K562 (cell line): ENCODE measurements around the gene SLC4A2. TPM values are rescaled to one million over a fixed set of nuclear protein-coding genes. Genes with fewer than 3 reads are reported as not detected.

Experiments
- POLR2G ChIP-seq: fragments of 200-400 bp; formaldehyde crosslinking; IDR thresholded peaks from 2 replicates; pipeline ENCODE4 v1.6.1; 2017; ENCODE audit warnings: low read depth, mild to moderate bottlenecking, antibody characterized with exemption, low read length, moderate library complexity
- PTTG1 ChIP-seq: fragments of 450-650 bp; IDR thresholded peaks from 2 replicates; pipeline ENCODE4 v1.6.1; 2016; ENCODE audit warnings: low read depth, mild to moderate bottlenecking, missing genetic modification characterization, missing compliant biosample characterization
- ZBTB17 ChIP-seq: fragments of 450-650 bp; formaldehyde crosslinking; IDR thresholded peaks from 2 replicates; pipeline ENCODE4 v1.4.0; 2020; ENCODE audit warnings: mild to moderate bottlenecking
- ZBTB7A ChIP-seq: IDR thresholded peaks from 2 replicates; pipeline ENCODE4 v1.6.1; 2011; ENCODE audit warnings: low read depth, mild to moderate bottlenecking, low read length, moderate library complexity, borderline replicate concordance; ENCODE audit not compliant: control insufficient read depth
- ZNF12 ChIP-seq: sonication (generic); formaldehyde crosslinking; IDR thresholded peaks from 2 replicates; pipeline ENCODE4 v1.4.0; 2020; ENCODE audit warnings: mild to moderate bottlenecking, missing genetic modification reagents
- ZNF586 ChIP-seq: fragments of 450-650 bp; formaldehyde crosslinking; conservative IDR thresholded peaks from 2 replicates; pipeline ENCODE4 v1.4.0; 2020; ENCODE audit warnings: mild to moderate bottlenecking, moderate library complexity
- polyA plus RNA-seq, 8 experiments: library from polyadenylated mRNA; depleted of rRNA in 4 of 8; stranded (reverse) in 5 of 8; unstranded in 3 of 8; fragments of >200 nt; fragmentation: Nextera tagmentation in 2 of 8; fragmentation: Illumina TruSeq in 1 of 8; extraction: Ambion mirVana in 2 of 8; extraction: Trizol in 1 of 8; gene quantifications; 2 replicates each; pipeline versions ENCODE4 v1.2.1 to v1.2.3, GENCODE V29; 2011 to 2014; ENCODE audit warnings: inconsistent platforms in 1 of 8, missing spikeins in 1 of 8
- total RNA-seq, 7 experiments: library from RNA; depleted of rRNA in 6 of 7; stranded (reverse); fragments of >200 nt in 6 of 7; fragmentation: Illumina TruSeq in 2 of 7; extraction: Trizol in 2 of 7; gene quantifications; 2 replicates each; pipeline versions ENCODE4 v1.2.1 to v1.2.3, GENCODE V29; 2011 to 2021; ENCODE audit warnings: low replicate concordance in 1 of 7
- TF ChIP-seq, protein P1 (sequence below): fragments of 450-650 bp; formaldehyde crosslinking; IDR thresholded peaks from 2 replicates; pipeline ENCODE4 v1.4.0; 2022; ENCODE audit warnings: missing genetic modification characterization
- TF ChIP-seq, protein P2 (sequence below), 3 experiments: fragments of 200-800 bp in 1 of 3; fragments of 250-450 bp in 1 of 3; fragments of 450-650 bp in 1 of 3; sonication (Bioruptor Pico) in 1 of 3; sonication (Bioruptor generic) in 1 of 3; formaldehyde crosslinking in 1 of 3; IDR thresholded peaks; 2 replicates each; pipeline versions ENCODE4 v1.6.1 to v1.8.0; 2016 to 2022; ENCODE audit warnings: mild to moderate bottlenecking in 2 of 3, missing genetic modification characterization in 2 of 3, missing compliant biosample characterization in 1 of 3, moderate library complexity in 1 of 3

Gene SLC4A2
- total and polyA plus RNA-seq, 9 of the 15 experiments (the other 6 are each of a cell fraction or from before 2014, with no cell fraction given), result 11.4 to 375 (median 130) TPM

DNA sequence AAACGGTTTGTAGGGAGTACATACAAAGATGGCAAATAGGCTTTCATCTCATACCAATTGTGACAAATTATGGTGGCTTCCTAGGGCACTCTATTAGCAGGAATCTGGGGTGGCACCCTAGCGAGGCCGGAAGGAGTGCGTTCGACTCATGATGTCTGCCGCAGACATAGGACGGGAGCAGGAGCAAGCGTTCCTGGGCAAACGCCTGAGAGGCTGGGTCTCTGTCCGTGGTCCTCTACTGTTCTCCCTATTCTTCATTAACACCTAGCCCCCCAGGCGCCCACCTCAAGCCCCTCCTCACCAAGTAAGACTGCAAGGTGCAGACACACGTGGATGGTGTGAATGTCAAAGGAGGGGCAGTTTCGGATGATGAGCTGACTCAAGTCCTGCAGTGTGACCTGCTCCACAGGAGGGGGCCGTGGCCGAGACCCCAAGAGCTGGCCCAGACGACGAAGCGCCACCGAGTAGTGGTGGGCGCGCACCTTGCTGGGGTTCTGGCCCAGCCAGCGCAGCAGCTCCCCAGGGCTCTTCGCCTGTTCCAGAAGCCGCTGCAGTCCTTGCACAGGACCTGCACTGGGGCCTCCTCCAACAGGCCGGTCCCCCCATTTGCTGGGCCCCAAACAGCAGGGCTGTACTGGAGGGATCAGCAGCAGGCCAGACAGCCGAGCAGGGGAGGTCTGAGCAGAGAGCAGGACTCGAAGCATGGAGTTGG lies 20.0 kb downstream of the SLC4A2 start (continued):
- TF ChIP-seq ZNF586 (CRISPR knock-in tag) (no peak), ZNF12 (CRISPR knock-in tag) (no peak), ZBTB17 (CRISPR knock-in tag) (peak; percentile 87), PTTG1 (no peak), POLR2G (0 out of 2 replicates have a peak, but pooled peaks have one; percentile 19), ZBTB7A (0 out of 2 replicates have a peak, but pooled peaks have one; percentile 30)
- TF ChIP-seq, protein P1, sequence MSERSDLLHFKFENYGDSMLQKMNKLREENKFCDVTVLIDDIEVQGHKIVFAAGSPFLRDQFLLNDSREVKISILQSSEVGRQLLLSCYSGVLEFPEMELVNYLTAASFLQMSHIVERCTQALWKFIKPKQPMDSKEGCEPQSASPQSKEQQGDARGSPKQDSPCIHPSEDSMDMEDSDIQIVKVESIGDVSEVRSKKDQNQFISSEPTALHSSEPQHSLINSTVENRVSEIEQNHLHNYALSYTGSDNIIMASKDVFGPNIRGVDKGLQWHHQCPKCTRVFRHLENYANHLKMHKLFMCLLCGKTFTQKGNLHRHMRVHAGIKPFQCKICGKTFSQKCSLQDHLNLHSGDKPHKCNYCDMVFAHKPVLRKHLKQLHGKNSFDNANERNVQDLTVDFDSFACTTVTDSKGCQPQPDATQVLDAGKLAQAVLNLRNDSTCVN, result no peak
- TF ChIP-seq, protein P2, sequence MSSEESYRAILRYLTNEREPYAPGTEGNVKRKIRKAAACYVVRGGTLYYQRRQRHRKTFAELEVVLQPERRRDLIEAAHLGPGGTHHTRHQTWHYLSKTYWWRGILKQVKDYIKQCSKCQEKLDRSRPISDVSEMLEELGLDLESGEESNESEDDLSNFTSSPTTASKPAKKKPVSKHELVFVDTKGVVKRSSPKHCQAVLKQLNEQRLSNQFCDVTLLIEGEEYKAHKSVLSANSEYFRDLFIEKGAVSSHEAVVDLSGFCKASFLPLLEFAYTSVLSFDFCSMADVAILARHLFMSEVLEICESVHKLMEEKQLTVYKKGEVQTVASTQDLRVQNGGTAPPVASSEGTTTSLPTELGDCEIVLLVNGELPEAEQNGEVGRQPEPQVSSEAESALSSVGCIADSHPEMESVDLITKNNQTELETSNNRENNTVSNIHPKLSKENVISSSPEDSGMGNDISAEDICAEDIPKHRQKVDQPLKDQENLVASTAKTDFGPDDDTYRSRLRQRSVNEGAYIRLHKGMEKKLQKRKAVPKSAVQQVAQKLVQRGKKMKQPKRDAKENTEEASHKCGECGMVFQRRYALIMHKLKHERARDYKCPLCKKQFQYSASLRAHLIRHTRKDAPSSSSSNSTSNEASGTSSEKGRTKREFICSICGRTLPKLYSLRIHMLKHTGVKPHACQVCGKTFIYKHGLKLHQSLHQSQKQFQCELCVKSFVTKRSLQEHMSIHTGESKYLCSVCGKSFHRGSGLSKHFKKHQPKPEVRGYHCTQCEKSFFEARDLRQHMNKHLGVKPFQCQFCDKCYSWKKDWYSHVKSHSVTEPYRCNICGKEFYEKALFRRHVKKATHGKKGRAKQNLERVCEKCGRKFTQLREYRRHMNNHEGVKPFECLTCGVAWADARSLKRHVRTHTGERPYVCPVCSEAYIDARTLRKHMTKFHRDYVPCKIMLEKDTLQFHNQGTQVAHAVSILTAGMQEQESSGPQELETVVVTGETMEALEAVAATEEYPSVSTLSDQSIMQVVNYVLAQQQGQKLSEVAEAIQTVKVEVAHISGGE (CRISPR knock-in tag; IDR thresholded peaks at IDR 0.05), result no peak
